HAP-1 (cell line): ENCODE measurements around the gene TSEN2.
"Not testable (repeated sequence)": the region's sequence is repeated elsewhere in the genome, so short reads cannot be mapped to it uniquely, and the experiment has no call there.

Source experiments
- DNase-seq, 2 experiments: peaks; one replicate each; pipeline ENCODE4 v3.0.0-alpha.2; 2016 to 2020; ENCODE audit warnings: low spot score in 2 of 2
- H3K27me3 ChIP-seq: fragments of 250-450 bp; sonication (Bioruptor Pico); 2 replicates; pipeline ENCODE4 v1.5.1; 2020; ENCODE audit warnings: low read depth, mild to moderate bottlenecking, moderate library complexity
- H3K36me3 ChIP-seq: fragments of 250-450 bp; sonication (Bioruptor Pico); replicated peaks from 2 replicates; pipeline ENCODE4 v1.5.1; 2020; ENCODE audit warnings: mild to moderate bottlenecking
- H3K4me1 ChIP-seq: fragments of 250-450 bp; sonication (Bioruptor Pico); 2 replicates; pipeline ENCODE4 v1.5.1; 2020; ENCODE audit warnings: mild to moderate bottlenecking
- H3K4me3 ChIP-seq: fragments of 250-450 bp; sonication (Bioruptor Pico); 2 replicates; pipeline ENCODE4 v1.5.1; 2020; ENCODE audit warnings: mild to moderate bottlenecking, moderate library complexity
- H3K9me3 ChIP-seq: fragments of 250-450 bp; sonication (Bioruptor Pico); 2 replicates; pipeline ENCODE4 v1.5.1; 2020; ENCODE audit warnings: mild to moderate bottlenecking, moderate library complexity
- in situ Hi-C: fragments of 300-500 bp; cut with MboI; formaldehyde crosslinking; loops from 3 replicates; pipeline ENCODE4 v1.14.3; 2020; ENCODE audit warnings: low sequenced_read_pairs, inconsistent platforms, mixed read lengths

TSEN2 gene

DNA sequence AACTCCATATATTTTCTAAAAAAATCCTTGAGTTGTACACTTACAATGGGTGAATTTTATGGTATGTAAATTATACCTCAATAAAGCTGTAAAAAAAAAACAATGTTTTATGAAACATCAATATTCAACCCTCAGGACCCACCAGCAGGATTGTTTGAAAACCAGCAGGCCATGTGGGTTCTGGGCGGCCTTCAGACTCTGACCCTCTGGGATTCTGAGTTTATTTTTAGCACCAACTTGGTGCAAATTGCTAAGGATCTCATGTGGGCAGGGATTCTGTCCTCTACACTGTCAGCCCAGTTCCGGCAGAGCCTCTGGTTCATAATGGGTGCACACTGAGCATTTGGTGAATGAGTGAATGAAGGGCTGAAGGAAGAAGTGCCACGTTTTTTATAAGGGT lies 24.2 kb upstream of the TSEN2 start:
- no peaks in the 10 kb centered on the region for H3K27me3 ChIP-seq
- H3K4me3 ChIP-seq: no peak overlapping the region
- H3K36me3 ChIP-seq: no peaks in the 10 kb centered on the region
- in situ Hi-C loops: no loop called here
- no peaks in the 10 kb centered on the region for H3K9me3 ChIP-seq
- H3K4me1 ChIP-seq: no peaks in the 10 kb centered on the region
- no peak for DNase-seq

DNA sequence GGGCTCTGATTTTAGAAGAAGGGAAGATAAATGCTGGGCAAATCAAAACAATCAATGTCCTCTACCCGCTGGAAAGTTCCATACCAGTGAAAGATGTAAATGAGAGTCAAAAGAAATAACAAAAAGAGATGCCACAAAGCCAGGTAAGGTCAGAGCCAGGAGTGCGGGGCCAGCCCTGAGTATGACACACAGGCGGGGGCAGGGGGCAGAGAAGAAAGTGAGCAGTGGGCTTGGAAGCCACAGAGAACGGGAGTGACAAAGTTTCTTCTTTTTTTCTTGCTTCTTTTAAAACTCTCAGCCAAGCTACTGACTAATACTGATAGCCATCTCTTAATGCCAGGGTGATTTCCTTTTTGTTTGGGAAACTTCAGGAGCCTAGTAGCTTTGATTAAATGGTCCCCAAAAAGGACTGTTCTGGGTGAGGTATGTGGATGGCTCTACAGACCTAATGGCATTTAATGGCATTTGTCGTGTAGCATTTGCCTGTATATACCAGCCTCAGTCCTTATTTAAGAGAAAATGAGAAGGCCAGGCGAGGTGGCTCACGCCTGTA lies 23.1 kb upstream of the TSEN2 start:
- Histone ChIP-seq H3K27me3 (no peaks in the 10 kb centered on the region), H3K9me3 (no peaks in the 10 kb centered on the region), H3K4me1 (no peaks in the 10 kb centered on the region), H3K36me3 (no peaks in the 10 kb centered on the region), H3K4me3 (no peak overlapping the region)
- DNase-seq: no peak
- in situ Hi-C loops: no loop called here

DNA sequence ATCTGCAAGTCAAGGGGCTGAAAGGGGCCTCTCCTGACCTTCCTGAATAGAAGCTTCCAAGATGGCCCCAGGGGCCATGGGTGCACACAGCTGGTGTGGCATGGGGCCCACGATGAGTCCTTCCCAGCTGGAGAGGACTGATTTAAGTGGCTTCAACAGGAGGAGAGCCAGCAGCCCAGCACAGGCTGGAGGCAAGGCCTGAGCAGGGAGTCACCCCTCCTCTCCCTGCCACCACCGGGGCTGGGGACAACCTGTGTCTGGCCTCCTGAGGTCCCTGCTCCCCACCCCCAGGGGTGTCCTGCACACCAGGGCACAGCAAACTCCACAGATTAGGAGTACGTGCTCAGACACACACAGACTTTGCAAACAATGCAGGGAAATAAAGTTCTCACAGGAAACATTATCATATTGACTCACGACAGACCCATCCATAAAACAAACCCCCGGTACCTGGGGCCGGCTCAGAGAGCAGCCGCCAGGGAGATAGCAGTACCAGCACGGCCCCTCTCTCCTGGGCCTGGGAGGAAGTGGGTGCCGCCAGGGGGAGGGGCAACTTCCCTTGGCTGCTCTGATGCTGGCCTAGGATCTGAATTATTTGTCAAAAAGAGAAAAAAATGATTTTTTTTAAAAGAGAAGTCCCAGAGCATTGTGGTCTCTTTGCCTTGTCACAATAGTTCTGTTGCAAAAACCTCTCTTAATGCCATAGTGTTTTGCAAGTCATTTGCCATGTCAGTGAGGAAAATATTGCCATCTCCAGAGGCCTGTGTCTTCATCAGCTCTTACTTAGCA lies 21.9 kb upstream of the TSEN2 start:
- Histone ChIP-seq H3K36me3 (no peaks in the 10 kb centered on the region), H3K4me1 (no peaks in the 10 kb centered on the region), H3K27me3 (no peaks in the 10 kb centered on the region), H3K9me3 (no peaks in the 10 kb centered on the region), H3K4me3 (no peak overlapping the region)
- no peak for DNase-seq
- in situ Hi-C loops: no loop called here

- DNase-seq: no peak
- Histone ChIP-seq H3K4me3 (no peak overlapping the region), H3K9me3 (no peaks in the 10 kb centered on the region), H3K27me3 (no peaks in the 10 kb centered on the region), H3K36me3 (no peaks in the 10 kb centered on the region), H3K4me1 (no peaks in the 10 kb centered on the region)
- in situ Hi-C loops: no loop called here
Observed at GRCh38 chr3:12463686-12464085, 20.6 kb upstream of the TSEN2 start.

- DNase-seq: no peak
- Histone ChIP-seq H3K9me3 (no peaks in the 10 kb centered on the region), H3K4me1 (no peaks in the 10 kb centered on the region), H3K36me3 (no peaks in the 10 kb centered on the region), H3K27me3 (no peaks in the 10 kb centered on the region), H3K4me3 (no peak overlapping the region)
- in situ Hi-C loops: no loop called here
Observed at GRCh38 chr3:12464181-12464580, 20.1 kb upstream of the TSEN2 start.

DNA sequence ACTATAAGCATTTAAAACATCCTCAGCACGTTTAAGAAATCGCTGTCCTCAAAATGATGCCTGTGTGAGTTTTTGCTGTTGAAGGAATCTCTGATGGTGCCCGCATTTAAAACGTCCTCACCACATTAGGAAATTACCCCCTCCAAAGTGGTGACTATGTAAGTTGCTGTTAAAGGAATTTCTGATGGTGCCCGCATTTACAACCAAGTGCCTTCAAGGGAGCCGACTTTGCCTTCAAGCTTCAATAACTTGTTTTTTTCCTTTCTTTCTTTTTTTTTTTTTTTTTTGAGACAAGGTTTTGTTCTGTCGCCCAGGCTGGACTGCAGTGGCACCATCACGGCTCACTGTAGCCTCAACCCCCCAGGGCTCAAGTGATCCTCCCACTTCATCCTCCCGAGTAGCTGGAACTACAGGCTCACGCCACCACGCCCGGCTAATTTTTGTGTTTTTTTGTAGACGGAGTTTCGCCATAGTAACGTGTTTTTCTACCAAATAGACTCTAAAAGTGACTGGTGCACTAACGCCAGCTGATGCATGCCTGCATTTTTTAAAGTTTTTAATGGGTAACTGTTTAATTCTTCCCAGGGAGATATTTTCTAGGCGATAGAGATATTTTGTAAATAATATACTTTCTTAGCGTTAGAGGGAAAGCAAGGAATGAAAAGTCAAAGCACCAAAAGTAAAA lies 19.0 kb upstream of the TSEN2 start:
- Histone ChIP-seq H3K27me3 (no peaks in the 10 kb centered on the region), H3K36me3 (no peaks in the 10 kb centered on the region), H3K9me3 (no peaks in the 10 kb centered on the region), H3K4me1 (no peaks in the 10 kb centered on the region), H3K4me3 (no peak overlapping the region)
- no peak for DNase-seq
- in situ Hi-C loops: no loop called here

DNA sequence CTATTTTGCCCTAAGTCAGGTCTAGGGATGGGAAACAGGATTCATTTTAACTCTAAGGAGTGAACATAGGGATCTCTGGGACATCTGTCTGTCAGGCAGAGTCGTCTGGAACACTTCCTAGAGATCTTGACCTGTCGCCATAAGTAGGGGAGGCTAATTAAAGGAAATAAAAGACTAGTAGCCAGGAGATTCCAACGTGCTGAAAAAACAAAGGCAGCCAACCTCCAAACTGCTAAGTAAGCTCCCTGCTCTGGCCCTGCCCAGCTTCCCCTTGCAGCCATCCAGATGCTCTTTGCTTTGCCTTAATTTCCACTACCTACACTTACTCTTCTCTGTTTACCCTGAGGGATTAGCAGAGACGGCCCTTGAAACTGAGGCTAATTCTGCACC lies 18.4 kb upstream of the TSEN2 start:
- Histone ChIP-seq H3K9me3 (no peaks in the 10 kb centered on the region), H3K4me3 (no peak overlapping the region), H3K27me3 (no peaks in the 10 kb centered on the region), H3K36me3 (no peaks in the 10 kb centered on the region), H3K4me1 (no peaks in the 10 kb centered on the region)
- DNase-seq: no peak
- in situ Hi-C loops: no loop called here

GRCh38 chr3:12467746-12468145 lies 16.5 kb upstream of the TSEN2 start:
- Histone ChIP-seq H3K4me3 (no peak overlapping the region), H3K27me3 (no peaks in the 10 kb centered on the region), H3K36me3 (no peaks in the 10 kb centered on the region), H3K4me1 (no peaks in the 10 kb centered on the region), H3K9me3 (no peaks in the 10 kb centered on the region)
- no peak for DNase-seq
- in situ Hi-C loops: no loop called here

GRCh38 chr3:12468276-12468675 lies 16.0 kb upstream of the TSEN2 start:
- no peak overlapping the region for H3K4me3 ChIP-seq
- H3K27me3 ChIP-seq: no peaks in the 10 kb centered on the region
- H3K9me3 ChIP-seq: no peaks in the 10 kb centered on the region
- DNase-seq: no peak
- in situ Hi-C loops: no loop called here
- H3K4me1 ChIP-seq: no peaks in the 10 kb centered on the region
- H3K36me3 ChIP-seq: no peaks in the 10 kb centered on the region

GRCh38 chr3:12468757-12469156 lies 15.5 kb upstream of the TSEN2 start:
- H3K9me3 ChIP-seq: no peaks in the 10 kb centered on the region
- in situ Hi-C loops: no loop called here
- no peak for DNase-seq
- H3K27me3 ChIP-seq: no peaks in the 10 kb centered on the region
- H3K4me3 ChIP-seq: no peak overlapping the region
- H3K4me1 ChIP-seq: no peaks in the 10 kb centered on the region
- H3K36me3 ChIP-seq: no peaks in the 10 kb centered on the region

GRCh38 chr3:12469222-12469621 lies 15.1 kb upstream of the TSEN2 start:
- H3K9me3 ChIP-seq, H3K36me3 ChIP-seq, in situ Hi-C loops, H3K4me3 ChIP-seq, DNase-seq, H3K4me1 ChIP-seq, H3K27me3 ChIP-seq: not testable (repeated sequence)

DNA sequence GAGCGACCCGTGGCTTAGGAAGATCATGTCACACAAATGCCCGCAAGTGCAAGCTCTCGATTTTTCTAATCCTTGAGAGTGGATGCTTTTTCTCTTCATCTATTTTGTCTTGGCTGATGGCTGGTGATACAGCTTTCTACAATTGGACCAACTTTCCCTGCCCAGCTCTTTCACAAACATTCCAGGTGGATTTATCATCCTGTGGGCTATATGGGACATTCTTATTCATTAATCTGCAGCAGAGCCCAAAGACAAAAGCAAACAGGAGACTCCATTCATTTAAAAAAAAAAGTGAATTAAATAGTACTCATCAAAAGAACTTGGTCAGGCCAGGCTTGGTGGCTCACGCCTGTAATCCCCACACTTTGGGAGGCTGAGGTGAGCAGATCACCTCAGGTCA lies 14.2 kb upstream of the TSEN2 start:
- no peak for DNase-seq
- in situ Hi-C loops: no loop called here

DNA sequence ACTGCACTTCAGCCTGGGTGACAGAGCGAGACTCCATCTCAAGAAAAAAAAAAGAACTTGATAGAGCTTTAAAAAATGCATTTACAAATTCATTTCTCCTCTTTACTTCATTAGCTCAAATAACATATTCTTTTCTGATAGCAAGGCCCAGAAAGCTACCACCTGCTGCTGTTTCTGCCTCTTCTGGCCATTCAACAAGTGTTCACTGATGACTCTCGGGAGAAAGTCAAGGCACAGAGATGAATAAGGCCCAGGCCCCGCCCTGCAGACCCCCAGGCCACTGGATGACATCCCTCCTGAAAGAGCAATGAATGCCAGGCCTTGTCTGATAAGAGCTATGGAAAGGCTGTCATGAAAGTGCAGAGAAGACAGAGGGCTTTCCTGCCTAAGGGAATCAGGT lies 13.6 kb upstream of the TSEN2 start:
- Histone ChIP-seq H3K9me3 (no peaks in the 10 kb centered on the region), H3K4me1 (no peaks in the 10 kb centered on the region), H3K4me3 (no peak overlapping the region), H3K27me3 (no peaks in the 10 kb centered on the region), H3K36me3 (no peaks in the 10 kb centered on the region)
- no peak for DNase-seq
- in situ Hi-C loops: no loop called here

More for the DNA sequence above, 14.2 kb upstream of the TSEN2 start:
- Histone ChIP-seq H3K27me3 (no peaks in the 10 kb centered on the region), H3K9me3 (no peaks in the 10 kb centered on the region), H3K4me3 (no peak overlapping the region), H3K4me1 (no peaks in the 10 kb centered on the region), H3K36me3 (no peaks in the 10 kb centered on the region)

GRCh38 chr3:12471241-12471640 lies 13.0 kb upstream of the TSEN2 start:
- no peaks in the 10 kb centered on the region for H3K4me1 ChIP-seq
- no peaks in the 10 kb centered on the region for H3K9me3 ChIP-seq
- no peak for DNase-seq
- in situ Hi-C loops: no loop called here
- no peak overlapping the region for H3K4me3 ChIP-seq
- H3K27me3 ChIP-seq: no peaks in the 10 kb centered on the region
- H3K36me3 ChIP-seq: no peaks in the 10 kb centered on the region
